Loucy (cell line): ENCODE data around the gene MSI1.

Experiments used
- H2AFZ ChIP-seq: fragments of 200-600 bp; sonication (generic); 2 replicates; pipeline ENCODE4 v1.6.0; 2016; ENCODE audit warnings: antibody characterized with exemption, mild to moderate bottlenecking, low read length, moderate library complexity
- H3F3A ChIP-seq: fragments of 200-600 bp; 2 replicates; pipeline ENCODE4 v1.6.0; 2016; ENCODE audit warnings: antibody characterized with exemption, low read depth, mild to moderate bottlenecking
- H3K27me3 ChIP-seq: fragments of 200-600 bp; sonication (generic); 2 replicates; pipeline ENCODE4 v1.6.1; 2014; ENCODE audit warnings: low read length, mild to moderate bottlenecking; ENCODE audit not compliant: insufficient read depth, poor library complexity, severe bottlenecking
- H3K36me3 ChIP-seq: fragments of 200-600 bp; sonication (generic); 2 replicates; pipeline ENCODE4 v1.6.1; 2016; ENCODE audit warnings: low read length; ENCODE audit not compliant: insufficient read depth
- H3K4me1 ChIP-seq: fragments of 200-600 bp; sonication (generic); 2 replicates; pipeline ENCODE4 v1.5.1; 2014; ENCODE audit warnings: low read length, mild to moderate bottlenecking; ENCODE audit not compliant: insufficient read depth, poor library complexity, severe bottlenecking
- H3K4me2 ChIP-seq: fragments of 200-600 bp; sonication (generic); 2 replicates; pipeline ENCODE4 v1.6.0; 2014; ENCODE audit warnings: antibody characterized with exemption, low read length, low read depth, mild to moderate bottlenecking; ENCODE audit not compliant: poor library complexity, severe bottlenecking
- H3K4me3 ChIP-seq: fragments of 200-600 bp; sonication (generic); 2 replicates; pipeline ENCODE4 v1.5.1; 2014; ENCODE audit warnings: low read length, mild to moderate bottlenecking, mixed read lengths; ENCODE audit not compliant: poor library complexity, severe bottlenecking
- H3K79me2 ChIP-seq: fragments of 200-600 bp; sonication (generic); 2 replicates; pipeline ENCODE4 v1.6.1; 2014; ENCODE audit warnings: low read length; ENCODE audit not compliant: insufficient read depth
- H3K9ac ChIP-seq: fragments of 200-600 bp; sonication (generic); 2 replicates; pipeline ENCODE4 v1.6.0; 2014; ENCODE audit warnings: mild to moderate bottlenecking, low read depth, low read length, moderate library complexity; ENCODE audit not compliant: poor library complexity, severe bottlenecking
- H3K9me2 ChIP-seq: fragments of 200-600 bp; sonication (generic); replicated peaks from 2 replicates; pipeline ENCODE4 v1.6.1; 2016; ENCODE audit warnings: low read depth, low read length, mixed read lengths
- H3K9me3 ChIP-seq: fragments of 200-600 bp; sonication (generic); 2 replicates; pipeline ENCODE4 v1.6.1; 2014; ENCODE audit warnings: mild to moderate bottlenecking, antibody characterized with exemption, low read length, low read depth; ENCODE audit not compliant: insufficient read depth
- H4K20me1 ChIP-seq: fragments of 200-600 bp; sonication (generic); 2 replicates; pipeline ENCODE4 v1.6.0; 2014; ENCODE audit warnings: antibody characterized with exemption, low read length, mild to moderate bottlenecking; ENCODE audit not compliant: insufficient read depth, poor library complexity, severe bottlenecking
- CTCF ChIP-seq: fragments of 200-600 bp; sonication (generic); conservative IDR thresholded peaks from 2 replicates; pipeline ENCODE4 v1.5.1; 2014; ENCODE audit warnings: mild to moderate bottlenecking, antibody characterized with exemption, low read length
- EZH2phosphoT487 ChIP-seq: fragments of 200-600 bp; IDR thresholded peaks from 2 replicates; pipeline ENCODE4 v1.6.1; 2018; ENCODE audit warnings: antibody characterized with exemption, mild to moderate bottlenecking, moderate library complexity, borderline replicate concordance

MSI1 gene

GRCh38 chr12:120368789-120369602 lies at the start of gene MSI1:
MSI1 (minus strand) TSS chr12:120369164; CDS start chr12:120369091, 73 bp downstream.
- H3K9ac ChIP-seq: no peak within 1 kb of the TSS
- no peaks in the 10 kb centered on the region for H3K4me1 ChIP-seq
- no peaks in the 10 kb centered on the region for H3K36me3 ChIP-seq
- no peak within 1 kb of the TSS for H3K4me3 ChIP-seq
- H3K9me2 ChIP-seq: no peaks in the 10 kb centered on the region
- H4K20me1 ChIP-seq: no peaks in the 10 kb centered on the region
- H3F3A ChIP-seq: no peaks in the 10 kb centered on the region
- no peak within 1 kb of the TSS for H2AFZ ChIP-seq
- no peaks in the 10 kb centered on the region for H3K79me2 ChIP-seq
- H3K4me2 ChIP-seq: no peak within 1 kb of the TSS
- TF ChIP-seq EZH2phosphoT487 (no peak), CTCF (no peak)
- no peaks in the 10 kb centered on the region for H3K9me3 ChIP-seq
- H3K27me3 ChIP-seq: no peaks in the 10 kb centered on the region

GRCh38 chr12:120417917-120418580 lies 49.1 kb upstream of the MSI1 start:
- TF ChIP-seq EZH2phosphoT487: no peak
- no peak for TF ChIP-seq CTCF
- no peaks in the 10 kb centered on the region for H3F3A ChIP-seq
- no peaks in the 10 kb centered on the region for H3K36me3 ChIP-seq
- no peaks in the 10 kb centered on the region for H3K9me3 ChIP-seq
- H3K4me2 ChIP-seq: no peak overlapping the region
- no peaks in the 10 kb centered on the region for H3K9me2 ChIP-seq
- H2AFZ ChIP-seq: no peak overlapping the region
- no peak overlapping the region for H3K4me3 ChIP-seq
- H3K4me1 ChIP-seq: no peaks in the 10 kb centered on the region
- H3K9ac ChIP-seq: no peak overlapping the region
- H4K20me1 ChIP-seq: no peaks in the 10 kb centered on the region
- no peaks in the 10 kb centered on the region for H3K27me3 ChIP-seq
- H3K79me2 ChIP-seq: no peaks in the 10 kb centered on the region

GRCh38 chr12:120416490-120417216 lies 47.7 kb upstream of the MSI1 start:
- TF ChIP-seq EZH2phosphoT487: no peak
- no peak for TF ChIP-seq CTCF
- Histone ChIP-seq H4K20me1 (no peaks in the 10 kb centered on the region), H3K79me2 (no peaks in the 10 kb centered on the region), H3K4me3 (no peak overlapping the region), H2AFZ (no peak overlapping the region), H3K4me2 (no peak overlapping the region), H3K9me2 (no peaks in the 10 kb centered on the region), H3K9ac (no peak overlapping the region), H3K36me3 (no peaks in the 10 kb centered on the region), H3K9me3 (no peaks in the 10 kb centered on the region), H3K27me3 (no peaks in the 10 kb centered on the region), H3K4me1 (no peaks in the 10 kb centered on the region), H3F3A (no peaks in the 10 kb centered on the region)
